ENCODE measurements around the gene RNF207.

The RNF207 gene

GRCh38 chr1:6188466-6188865 lies 17.5 kb upstream of the RNF207 start:
- H3K27ac ChIP-seq = no peak overlapping the region
- no peak for TF ChIP-seq ZFX (IDR thresholded peaks at IDR 0.05; ENCODE audit: borderline replicate concordance)
- TF ChIP-seq CTCF (IDR thresholded peaks at IDR 0.05) = no peak

GRCh38 chr1:6191968-6192367 lies 14.0 kb upstream of the RNF207 start:
- no peak overlapping the region for H3K27ac ChIP-seq
- TF ChIP-seq ZFX (IDR thresholded peaks at IDR 0.05; ENCODE audit: borderline replicate concordance) (no peak), CTCF (IDR thresholded peaks at IDR 0.05) (no peak)

- TF ChIP-seq ZFX (IDR thresholded peaks at IDR 0.05; ENCODE audit: borderline replicate concordance) = no peak
- TF ChIP-seq CTCF (IDR thresholded peaks at IDR 0.05) = no peak
- peak overlapping the region; percentile 75; the same call in 1 of the 2 replicates for H3K27ac ChIP-seq
Observed at GRCh38 chr1:6197746-6198427, 8.0 kb upstream of the RNF207 start.

- TF ChIP-seq CTCF (IDR thresholded peaks at IDR 0.05) (no peak), ZFX (IDR thresholded peaks at IDR 0.05; ENCODE audit: borderline replicate concordance) (no peak)
- peak overlapping the region; percentile 75 for H3K27ac ChIP-seq
Observed at GRCh38 chr1:6198646-6199297, 7.1 kb upstream of the RNF207 start.

GRCh38 chr1:6199298-6200187 lies 6.4 kb upstream of the RNF207 start, which contains the start of gene RPL22:
Gene RPL22, minus strand, starts transcription at chr1:6199595. Its CDS starts 22 bp downstream, at chr1:6199573.
- peak within 1 kb of the TSS; percentile 75 for H3K27ac ChIP-seq
- TF ChIP-seq CTCF (IDR thresholded peaks at IDR 0.05) = no peak
- TF ChIP-seq ZFX (IDR thresholded peaks at IDR 0.05; ENCODE audit: borderline replicate concordance) = no peak

- H3K27ac ChIP-seq = peak overlapping the region; percentile 75
- TF ChIP-seq CTCF (IDR thresholded peaks at IDR 0.05) = no peak
- no peak for TF ChIP-seq ZFX (IDR thresholded peaks at IDR 0.05; ENCODE audit: borderline replicate concordance)
Observed at GRCh38 chr1:6200188-6200809, 5.6 kb upstream of the RNF207 start.

All from 22Rv1 (cell line).